DMS53 (cell line): ENCODE data around the gene HACD2.

Experiments used
- DNase-seq: peaks from one replicate; lab custom pipeline; 2025; lab: John Stamatoyannopoulos, UW

HACD2 gene, protein sequence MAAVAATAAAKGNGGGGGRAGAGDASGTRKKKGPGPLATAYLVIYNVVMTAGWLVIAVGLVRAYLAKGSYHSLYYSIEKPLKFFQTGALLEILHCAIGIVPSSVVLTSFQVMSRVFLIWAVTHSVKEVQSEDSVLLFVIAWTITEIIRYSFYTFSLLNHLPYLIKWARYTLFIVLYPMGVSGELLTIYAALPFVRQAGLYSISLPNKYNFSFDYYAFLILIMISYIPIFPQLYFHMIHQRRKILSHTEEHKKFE

GRCh38 chr3:123584988-123585937 is at the start of gene HACD2:
Gene HACD2, minus strand, starts transcription at chr3:123585053. Its CDS starts 26 bp downstream, at chr3:123585027.
- DNase-seq, result peak; percentile 97

- no peak for DNase-seq
Measured at GRCh38 chr3:123634149-123635051, 49.5 kb upstream of the HACD2 start.

GRCh38 chr3:123633530-123633929 is 48.7 kb upstream of the HACD2 start:
- no peak for DNase-seq

DNA sequence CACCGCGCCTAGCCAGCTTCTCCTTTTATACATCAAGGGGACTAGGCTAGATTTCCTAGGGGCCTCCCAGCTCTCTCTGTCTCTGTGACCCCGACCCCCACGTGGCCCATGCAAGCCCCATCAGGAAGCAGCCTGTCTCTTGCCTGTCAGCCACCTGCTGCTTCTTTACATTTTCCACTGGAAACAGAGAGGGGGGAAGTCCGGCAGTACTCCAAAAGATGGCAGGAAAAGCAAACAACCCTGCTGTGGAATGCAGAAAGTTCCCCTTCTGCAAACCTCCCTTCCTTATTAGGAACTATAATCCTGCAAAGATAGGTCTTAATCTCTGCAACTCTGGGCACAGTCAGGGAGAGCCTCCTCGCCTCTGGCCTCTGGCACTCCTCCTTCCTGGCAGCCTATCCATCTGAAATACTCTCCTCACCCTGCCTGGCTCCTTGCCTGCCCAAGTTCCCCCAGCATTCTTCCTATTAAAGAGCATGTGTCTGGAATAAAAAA is 47.4 kb upstream of the HACD2 start:
- DNase-seq, result no peak

DNA sequence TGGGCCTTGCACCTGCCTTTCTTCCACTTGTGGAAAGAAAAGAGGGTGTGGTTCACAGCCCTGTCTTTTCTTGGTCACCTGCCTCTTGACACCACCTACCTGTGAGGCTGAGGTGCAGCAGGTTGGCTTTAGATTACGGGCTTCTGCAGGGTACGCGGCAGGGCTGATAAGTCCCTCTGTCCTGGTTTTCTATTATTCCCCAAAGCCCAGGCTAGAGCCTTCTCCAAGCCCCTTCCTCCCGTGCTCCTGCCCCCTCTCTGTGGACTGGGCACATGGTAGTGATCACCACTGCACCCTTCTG is 44.8 kb upstream of the HACD2 start:
- DNase-seq, result no peak

DNA sequence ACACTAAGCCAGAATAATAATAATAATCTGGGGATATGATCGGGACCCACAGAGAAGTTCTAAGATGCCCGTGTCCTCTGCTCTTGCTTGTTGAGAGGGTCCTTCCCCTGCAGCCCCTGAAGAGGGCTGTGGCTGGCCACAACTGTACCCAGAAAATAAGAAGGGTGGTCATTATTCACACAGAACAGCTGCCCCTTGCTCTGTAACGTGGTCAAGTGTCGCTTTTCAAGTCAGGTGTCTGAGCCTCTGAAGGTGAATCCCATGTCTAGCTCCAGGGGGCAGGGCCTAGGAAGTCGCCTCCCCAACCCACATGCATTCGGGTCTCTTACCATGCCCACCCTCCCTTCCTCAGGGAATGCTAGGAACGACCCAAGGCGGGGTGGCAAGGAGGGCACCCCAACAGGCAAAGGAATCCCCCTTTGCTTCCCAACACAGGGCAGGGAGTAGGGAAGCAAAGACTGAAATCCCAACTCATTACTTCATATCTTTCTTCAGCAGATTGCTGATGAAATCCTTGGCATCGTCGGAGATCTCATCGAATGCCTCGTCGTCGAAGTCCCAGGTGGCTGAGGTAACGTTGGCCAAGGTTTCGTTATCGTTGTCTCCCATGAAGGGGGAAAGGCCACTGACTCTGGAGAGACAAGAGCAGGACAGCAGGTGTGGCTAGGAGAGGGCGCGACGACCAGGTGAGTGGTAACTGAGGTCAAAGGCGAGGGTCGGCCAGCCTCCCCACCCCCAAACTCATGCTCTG is 44.3 kb upstream of the HACD2 start:
- no peak for DNase-seq

DNA sequence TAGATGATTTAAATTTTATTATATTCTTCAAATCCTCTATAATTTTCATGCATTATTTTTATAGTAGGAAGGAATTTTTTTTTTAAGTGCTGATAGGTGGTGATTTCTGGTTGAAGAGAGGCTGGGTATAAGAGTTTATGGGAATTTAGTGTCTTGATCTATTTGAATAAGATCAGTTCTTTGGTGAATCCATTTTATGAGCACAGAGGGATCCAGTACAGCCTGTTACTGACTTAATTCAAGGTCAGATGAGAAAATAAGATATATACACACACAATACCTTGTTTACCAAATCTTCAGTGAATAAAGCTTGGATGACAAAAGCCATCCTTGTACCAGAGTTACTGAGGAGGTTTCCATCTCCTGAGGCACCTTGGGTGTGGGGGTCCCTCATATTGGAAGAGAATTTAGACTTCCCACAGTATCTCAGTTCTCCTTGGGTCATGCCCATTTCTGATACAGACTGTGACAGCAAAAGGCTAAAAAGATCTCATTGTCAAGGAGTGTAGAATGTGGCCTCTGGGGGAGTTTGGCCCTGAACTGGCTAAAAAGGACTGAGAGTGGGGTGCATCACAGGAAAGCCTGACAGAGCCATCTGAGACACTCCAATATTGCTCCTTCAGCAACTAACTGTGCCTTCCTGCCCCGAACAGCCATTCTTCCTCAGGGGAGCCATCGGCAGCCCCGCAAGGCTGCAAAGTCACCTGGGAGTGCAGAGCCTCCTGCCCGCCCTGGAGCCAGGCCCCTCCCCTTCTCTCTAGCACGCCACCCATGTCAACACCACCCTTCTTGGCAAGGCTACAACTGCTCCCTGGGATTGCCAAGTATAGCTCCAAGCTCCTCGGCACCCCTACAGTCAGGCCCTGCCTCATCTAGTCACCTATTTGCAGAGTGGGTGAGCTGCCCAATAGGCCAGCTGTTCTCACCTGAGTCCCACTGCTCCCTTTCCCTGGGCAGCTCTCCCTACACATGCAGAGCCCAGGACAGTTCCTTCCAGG is 43.1 kb upstream of the HACD2 start:
- DNase-seq, result no peak

DNA sequence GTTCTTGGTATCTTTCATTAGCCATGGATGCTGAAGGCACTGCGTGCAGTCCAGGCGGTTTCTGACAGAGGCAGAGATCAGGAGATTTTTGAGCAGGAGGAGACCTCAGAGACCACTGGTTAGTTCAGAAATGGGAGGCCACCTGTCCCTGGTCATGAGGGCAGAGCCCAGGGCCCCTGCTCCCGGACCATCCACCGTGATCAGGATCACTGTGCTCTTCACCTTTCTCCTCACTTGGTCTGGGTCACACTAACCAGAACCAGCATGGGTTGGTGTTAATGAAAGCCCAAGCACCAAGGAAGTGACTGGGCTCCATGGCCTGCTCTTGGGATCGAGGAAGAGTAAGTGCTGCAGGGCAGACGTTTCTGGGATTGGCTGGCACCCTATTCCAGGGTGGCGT is 42.0 kb upstream of the HACD2 start:
- no peak for DNase-seq

- DNase-seq, result no peak
Measured at GRCh38 chr3:123624302-123624701, 39.4 kb upstream of the HACD2 start.

DNA sequence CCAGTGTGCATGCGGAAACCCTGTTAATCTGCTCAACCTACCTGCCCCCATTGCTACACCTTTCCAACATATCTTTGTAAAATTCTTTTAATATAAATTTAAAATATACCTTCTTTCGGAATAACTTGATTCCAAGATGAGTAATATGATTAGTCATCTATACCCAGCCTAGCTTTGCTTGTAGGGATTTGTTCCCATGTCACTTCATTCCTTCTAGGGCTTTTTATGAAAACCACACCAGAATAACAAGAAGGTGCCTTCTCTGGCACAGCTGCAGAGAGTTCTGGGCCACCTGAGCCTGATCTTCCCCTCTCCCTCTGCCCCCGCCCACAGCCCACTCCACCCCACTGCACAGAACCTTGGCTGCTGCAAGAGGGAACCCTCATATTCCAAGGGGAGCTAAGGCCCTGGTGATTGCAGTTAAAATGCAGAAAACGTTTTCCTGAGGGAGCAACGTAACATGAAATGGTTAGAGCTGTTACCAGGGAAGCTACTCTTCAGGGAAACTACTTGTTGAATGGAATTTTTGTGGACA is 38.6 kb upstream of the HACD2 start:
- no peak for DNase-seq

DNA sequence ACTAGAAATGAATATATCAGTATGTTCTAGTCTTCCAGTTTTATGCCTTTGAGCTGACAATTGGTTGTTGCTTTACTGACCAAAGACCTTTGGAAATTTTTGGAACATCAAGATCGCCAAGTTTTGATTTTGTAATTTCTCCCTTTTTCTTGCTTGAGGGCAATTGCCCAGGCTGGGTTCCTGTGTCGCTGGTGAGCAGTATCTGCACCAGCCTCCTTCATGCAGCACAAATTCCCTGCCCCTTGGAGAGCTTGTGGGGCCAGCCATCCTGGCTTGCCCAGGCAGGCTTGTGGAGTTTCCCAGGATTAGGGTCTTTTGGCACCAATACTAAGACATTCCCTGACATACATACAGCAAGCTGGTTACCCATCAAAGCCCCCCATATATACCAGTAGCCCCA is 37.9 kb upstream of the HACD2 start:
- no peak for DNase-seq

DNA sequence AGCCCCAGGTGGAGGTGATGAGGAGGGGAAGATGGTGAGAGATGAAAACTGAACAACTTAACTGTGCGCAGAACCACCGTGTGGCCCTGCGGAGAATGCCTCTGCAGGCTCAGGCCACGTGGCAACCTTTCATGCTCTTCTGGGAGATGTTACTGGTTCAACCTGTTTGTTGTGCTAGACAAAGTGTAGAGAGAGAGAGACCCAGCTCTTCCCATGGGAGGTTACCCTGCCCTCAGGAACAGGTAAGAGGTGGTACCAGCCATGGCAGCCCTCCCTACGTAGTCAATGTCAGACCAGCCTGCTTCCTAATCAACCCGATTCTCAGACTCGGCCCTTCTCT is 37.0 kb upstream of the HACD2 start:
- DNase-seq, result peak; percentile 12

DNA sequence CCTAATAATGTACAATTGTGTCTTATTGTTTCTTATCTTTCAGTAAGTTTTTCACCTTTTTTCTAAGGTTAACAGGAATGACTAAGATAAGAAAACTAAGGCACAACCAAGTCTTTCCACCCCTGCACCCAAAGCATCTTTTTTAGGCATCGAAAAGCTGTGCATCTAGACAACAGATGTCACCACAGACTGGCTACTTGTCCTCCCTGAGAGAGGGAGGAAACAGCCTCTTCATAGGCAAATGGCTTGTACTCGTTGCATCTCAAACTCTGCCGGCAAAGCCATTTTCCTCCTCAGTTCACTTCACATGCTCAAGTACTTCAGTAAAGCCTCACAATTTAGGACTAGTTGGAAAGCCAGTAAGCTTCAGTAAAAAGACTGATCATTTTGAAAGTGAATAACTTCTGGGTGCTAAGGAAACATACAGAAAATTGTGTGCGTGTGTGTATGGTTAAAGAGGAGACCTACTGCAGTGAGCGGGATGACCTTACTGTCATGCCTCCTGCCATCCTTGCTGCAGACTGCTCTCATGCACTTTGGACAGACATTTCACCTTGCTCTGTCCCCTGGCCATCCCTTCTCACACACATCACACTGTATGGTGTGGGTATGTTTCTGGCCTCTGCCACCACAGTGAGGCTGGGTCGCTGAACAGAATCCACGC is 36.5 kb upstream of the HACD2 start:
- no peak for DNase-seq

GRCh38 chr3:123620343-123620742 is 35.5 kb upstream of the HACD2 start:
- no peak for DNase-seq

DNA sequence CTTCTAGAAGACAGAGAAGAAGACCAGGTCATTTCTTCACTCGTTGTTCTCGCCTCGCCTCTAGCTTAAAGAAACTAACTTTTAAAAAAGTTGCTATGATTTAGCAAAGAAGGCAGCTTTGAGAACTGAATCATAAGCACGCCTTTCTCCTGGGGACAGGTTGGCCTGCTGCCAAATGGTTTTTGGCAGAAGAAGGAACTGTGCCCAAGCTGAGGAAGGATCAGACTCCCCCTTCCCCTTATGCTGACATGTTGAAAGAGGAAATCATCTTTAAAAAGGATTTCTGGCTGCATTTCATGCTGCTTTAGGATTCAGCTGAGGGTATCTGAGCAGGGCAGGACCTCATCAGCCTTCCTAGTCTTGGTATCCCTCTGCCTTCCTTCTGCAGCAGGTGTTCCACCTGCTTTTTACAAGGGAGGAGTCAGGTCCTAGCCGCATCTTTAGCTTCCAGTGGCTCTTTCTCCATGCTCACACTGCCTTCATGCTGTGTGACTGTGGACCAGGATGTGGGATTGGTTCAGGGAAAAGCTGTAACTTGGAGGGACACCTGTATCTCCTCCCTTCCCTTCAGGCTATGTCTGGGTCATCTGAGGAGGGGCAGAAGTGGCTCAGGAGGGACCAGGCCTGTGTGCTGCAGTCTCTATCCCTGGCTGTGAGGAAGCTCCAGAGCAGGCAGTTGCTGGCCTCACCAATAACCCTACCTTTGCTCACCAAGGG is 34.1 kb upstream of the HACD2 start:
- DNase-seq, result no peak

- DNase-seq, result no peak
Measured at GRCh38 chr3:123618076-123618708, 33.3 kb upstream of the HACD2 start.

- DNase-seq, result no peak
Measured at GRCh38 chr3:123616593-123616992, 31.7 kb upstream of the HACD2 start.

DNA sequence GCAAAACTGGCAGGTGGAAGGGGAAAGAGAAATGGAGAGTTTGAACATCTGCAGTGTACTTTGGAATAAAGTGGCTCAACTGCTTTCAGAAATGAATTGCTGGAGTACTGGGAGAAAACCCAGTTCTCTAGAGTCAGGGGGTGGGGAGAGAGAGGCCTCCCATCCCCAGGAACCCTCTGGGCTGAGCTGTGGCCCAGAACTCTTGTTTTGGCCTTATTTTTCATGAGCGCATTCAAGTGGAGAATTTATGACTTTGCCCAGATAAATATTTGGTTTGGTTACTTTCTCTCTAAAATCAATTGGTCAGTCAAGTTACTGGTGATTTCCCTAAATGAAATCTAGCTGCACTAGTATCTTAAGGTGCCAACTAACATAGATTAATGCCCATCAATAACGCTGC is 28.7 kb upstream of the HACD2 start:
- no peak for DNase-seq
